HCT116 (cell line): ENCODE results near the gene STXBP5. TPM values are rescaled to one million over a fixed set of nuclear protein-coding genes. Genes with fewer than 3 reads are reported as not detected.

Experiments
- ATAC-seq: fragments of 200-7000 bp; cut with Tn5 transposase; 2 replicates; pipeline ENCODE4 v1.9.1; 2020; ENCODE audit warnings: mild to moderate bottlenecking, moderate library complexity
- BruUV-seq: library from RNA; stranded (reverse); fragments of 400-500 nt; replicated peaks from 2 replicates; lab custom pipeline; 2021; lab: Mats Ljungman, UMichigan
- CTCF ChIA-PET: fragments of 300-600 bp; sonication (Branson Sonifier 250); formaldehyde crosslinking; loops from one replicate; lab custom pipeline; 2021; ENCODE audit warnings: antibody characterized with exemption; lab: Charles Lee
- POLR2A ChIA-PET: fragments of 300-600, 350-600 bp; sonication (Branson Sonifier 250); formaldehyde crosslinking; loops from one replicate; lab custom pipeline; 2021; ENCODE audit warnings: antibody characterized with exemption; lab: Charles Lee
- RAD21 ChIA-PET, 2 experiments: fragments of 300-600 bp; sonication (Branson Sonifier 250); formaldehyde crosslinking; loops; one replicate each; lab custom pipeline; 2023; ENCODE audit warnings: low total read pairs in 2 of 2; ENCODE audit not compliant: uncharacterized antibody in 2 of 2, unreplicated experiment in 2 of 2, low non-redundant PET in 1 of 2; lab: Charles Lee
- DNase-seq: peaks from one replicate; pipeline ENCODE4 v3.0.0-alpha.2; 2010; ENCODE audit warnings: low read depth, low spot score
- H2AFZ ChIP-seq: fragments of 200-600 bp; shearing (Covaris generic), sonication (generic); 2 replicates; pipeline ENCODE4 v1.6.1; 2017; ENCODE audit warnings: low read depth, mixed run types, mixed read lengths, antibody characterized with exemption, low read length; ENCODE audit not compliant: poor library complexity, severe bottlenecking
- H3K27ac ChIP-seq: 2 replicates; pipeline ENCODE4 v1.5.1; 2012; ENCODE audit warnings: low read depth, low read length
- H3K27me3 ChIP-seq: fragments of 200-600 bp; sonication (generic); 2 replicates; pipeline ENCODE4 v1.6.1; 2016; ENCODE audit warnings: mixed run types, low read length, mixed read lengths; ENCODE audit not compliant: insufficient read depth
- H3K36me3 ChIP-seq, 2 experiments: fragments of 200-500 bp in 1 of 2; fragments of 200-600 bp in 1 of 2; sonication (Bioruptor generic) in 1 of 2; sonication (generic) in 1 of 2; 2 replicates each; pipeline versions ENCODE4 v1.5.1 to v1.6.1; 2014 to 2016; ENCODE audit warnings: low read length in 2 of 2, inconsistent platforms in 1 of 2, mixed read lengths in 1 of 2, mixed run types in 1 of 2; ENCODE audit not compliant: insufficient read depth in 2 of 2, control insufficient read depth in 1 of 2
- H3K4me1 ChIP-seq, 2 experiments: fragments of 200-600 bp in 1 of 2; sonication (generic) in 1 of 2; 2 replicates each; pipeline versions ENCODE4 v1.5.1 to v1.6.1; 2012 to 2017; ENCODE audit warnings: low read length in 2 of 2, inconsistent platforms in 1 of 2, mild to moderate bottlenecking in 1 of 2, mixed read lengths in 1 of 2, mixed run types in 1 of 2, moderate library complexity in 1 of 2; ENCODE audit not compliant: insufficient read depth in 2 of 2, control insufficient read depth in 1 of 2
- H3K4me2 ChIP-seq: fragments of 200-600 bp; sonication (generic); 2 replicates; pipeline ENCODE4 v1.6.1; 2017; ENCODE audit warnings: mixed run types, low read length, mixed read lengths
- H3K4me3 ChIP-seq, 2 experiments: fragments of 200-600 bp in 1 of 2; sonication (generic) in 1 of 2; replicated peaks in 1 of 2; 2 replicates each; pipeline ENCODE4 v1.5.1; 2011 to 2016; ENCODE audit warnings: low read length in 2 of 2, control low read depth in 1 of 2, low read depth in 1 of 2, mild to moderate bottlenecking in 1 of 2, mixed read lengths in 1 of 2, mixed run types in 1 of 2
- H3K79me2 ChIP-seq: fragments of 200-600 bp; sonication (generic); 2 replicates; pipeline ENCODE4 v1.6.1; 2017; ENCODE audit warnings: mild to moderate bottlenecking, mixed run types, low read length, moderate library complexity, mixed read lengths; ENCODE audit not compliant: insufficient read depth
- H3K9ac ChIP-seq: fragments of 200-600 bp; sonication (generic); 2 replicates; pipeline ENCODE4 v1.6.1; 2016; ENCODE audit warnings: low read length, mixed read lengths
- H3K9me2 ChIP-seq: fragments of 200-600 bp; sonication (generic), shearing (Covaris generic); 2 replicates; pipeline ENCODE4 v1.6.1; 2017; ENCODE audit warnings: mixed run types, mild to moderate bottlenecking, moderate library complexity; ENCODE audit not compliant: insufficient read depth
- H3K9me3 ChIP-seq, 2 experiments: fragments of 200-500 bp in 1 of 2; fragments of 200-600 bp in 1 of 2; sonication (Bioruptor generic) in 1 of 2; sonication (generic) in 1 of 2; 2 replicates each; pipeline ENCODE4 v1.6.1; 2014 to 2017; ENCODE audit warnings: low read length in 2 of 2, mixed read lengths in 2 of 2, inconsistent platforms in 1 of 2, low read depth in 1 of 2, mild to moderate bottlenecking in 1 of 2, mixed run types in 1 of 2, moderate library complexity in 1 of 2; ENCODE audit not compliant: control insufficient read depth in 1 of 2, insufficient read depth in 1 of 2
- H4K20me1 ChIP-seq: fragments of 200-600 bp; sonication (generic), shearing (Covaris generic); 2 replicates; pipeline ENCODE4 v1.6.1; 2017; ENCODE audit warnings: mixed run types, mild to moderate bottlenecking, moderate library complexity; ENCODE audit not compliant: insufficient read depth
- EGR1 ChIP-seq: IDR thresholded peaks from 2 replicates; pipeline ENCODE4 v1.6.1; 2012; ENCODE audit warnings: low read depth
- EZH2phosphoT487 ChIP-seq: fragments of 200-600 bp; IDR thresholded peaks from 2 replicates; pipeline ENCODE4 v1.6.1; 2018; ENCODE audit warnings: antibody characterized with exemption, borderline replicate concordance
- FOSL1 ChIP-seq: IDR thresholded peaks from 2 replicates; pipeline ENCODE4 v1.6.1; 2012; ENCODE audit warnings: low read depth
- POLR2AphosphoS5 ChIP-seq: IDR thresholded peaks from 2 replicates; pipeline ENCODE4 v1.6.1; 2011; ENCODE audit warnings: mild to moderate bottlenecking, low read depth, low read length, moderate library complexity
- SP1 ChIP-seq: IDR thresholded peaks from 2 replicates; pipeline ENCODE4 v1.6.1; 2012; ENCODE audit warnings: low read depth
- SRF ChIP-seq: IDR thresholded peaks from 2 replicates; pipeline ENCODE4 v1.6.1; 2012; ENCODE audit warnings: low read depth
- TCF7L2 ChIP-seq: IDR thresholded peaks from 2 replicates; pipeline ENCODE4 v1.7.0; 2011; ENCODE audit warnings: borderline replicate concordance, inconsistent platforms; ENCODE audit not compliant: insufficient read depth, insufficient read length; ENCODE audit errors: extremely low read depth
- YY1 ChIP-seq: IDR thresholded peaks from 2 replicates; pipeline ENCODE4 v1.6.1; 2011; ENCODE audit warnings: low read length, low read depth, moderate library complexity, mild to moderate bottlenecking; ENCODE audit not compliant: insufficient replicate concordance; ENCODE audit errors: extremely low read depth
- ZFX ChIP-seq: fragments of 450-650 bp; IDR thresholded peaks from 2 replicates; pipeline ENCODE4 v1.6.1; 2017
- intact Hi-C: fragments of 100-400 bp; cut with micrococcal nuclease; formaldehyde crosslinking; loops from 2 replicates; pipeline ENCODE4 v1.10.0; 2022
- total RNA-seq: library from RNA; stranded (reverse); gene quantifications from one replicate; pipeline ENCODE4 v1.2.1, GENCODE V29; 2021; ENCODE audit not compliant: unreplicated experiment
- TF ChIP-seq, protein P1 (sequence below): IDR thresholded peaks from 2 replicates; pipeline ENCODE4 v1.6.1; 2012; ENCODE audit warnings: low read depth
- TF ChIP-seq, protein P2 (sequence below): IDR thresholded peaks from 2 replicates; pipeline ENCODE4 v1.6.1; 2012
- TF ChIP-seq, protein P3 (sequence below): IDR thresholded peaks from 2 replicates; pipeline ENCODE4 v1.6.1; 2011; ENCODE audit warnings: mild to moderate bottlenecking, low read length, moderate library complexity; ENCODE audit not compliant: insufficient replicate concordance; ENCODE audit errors: extremely low read depth

STXBP5 gene
- total RNA-seq, 1 experiment from 2014 or later: 12.6 TPM

DNA sequence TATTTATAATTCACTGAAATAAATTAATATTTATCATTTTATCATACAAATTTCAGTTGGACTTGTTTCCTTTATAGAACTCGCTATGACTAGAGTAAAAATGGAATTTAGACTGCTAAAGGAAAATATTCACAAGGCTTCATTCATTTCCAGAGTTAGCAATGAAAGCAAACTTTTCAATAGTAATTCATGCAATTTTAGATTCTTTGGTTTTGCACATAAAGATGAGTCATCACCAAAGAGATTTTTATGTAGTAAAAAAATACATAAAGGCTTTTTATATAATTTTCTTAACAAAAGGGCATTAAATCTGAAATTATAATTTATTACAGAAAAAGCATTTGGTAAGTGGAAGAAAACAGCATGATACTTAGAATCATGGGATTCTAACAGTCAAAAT, 37.2 kb upstream of the STXBP5 start:
- no peaks in the 10 kb centered on the region for H3K9me3 ChIP-seq
- no peak overlapping the region for H3K27ac ChIP-seq
- H2AFZ ChIP-seq: no peak overlapping the region
- intact Hi-C loops: no loop called here
- H3K79me2 ChIP-seq: no peaks in the 10 kb centered on the region
- H3K4me1 ChIP-seq: no peaks in the 10 kb centered on the region
- ATAC-seq (no peak), DNase-seq (no peak)
- ChIA-PET RAD21 (no interaction called here), CTCF (no interaction called here), POLR2A (no interaction called here)
- no peak overlapping the region for H3K4me2 ChIP-seq
- BruUV-seq: no TSS peak
- H3K9ac ChIP-seq: no peak overlapping the region
- H3K4me3 ChIP-seq: no peak overlapping the region
- H4K20me1 ChIP-seq: no peaks in the 10 kb centered on the region
- no peaks in the 10 kb centered on the region for H3K27me3 ChIP-seq
- H3K9me2 ChIP-seq: no peaks in the 10 kb centered on the region
- TF ChIP-seq EZH2phosphoT487: no peak
- no peak for TF ChIP-seq EGR1
- no peak for TF ChIP-seq FOSL1
- TF ChIP-seq SRF: no peak
- TF ChIP-seq, protein P1, sequence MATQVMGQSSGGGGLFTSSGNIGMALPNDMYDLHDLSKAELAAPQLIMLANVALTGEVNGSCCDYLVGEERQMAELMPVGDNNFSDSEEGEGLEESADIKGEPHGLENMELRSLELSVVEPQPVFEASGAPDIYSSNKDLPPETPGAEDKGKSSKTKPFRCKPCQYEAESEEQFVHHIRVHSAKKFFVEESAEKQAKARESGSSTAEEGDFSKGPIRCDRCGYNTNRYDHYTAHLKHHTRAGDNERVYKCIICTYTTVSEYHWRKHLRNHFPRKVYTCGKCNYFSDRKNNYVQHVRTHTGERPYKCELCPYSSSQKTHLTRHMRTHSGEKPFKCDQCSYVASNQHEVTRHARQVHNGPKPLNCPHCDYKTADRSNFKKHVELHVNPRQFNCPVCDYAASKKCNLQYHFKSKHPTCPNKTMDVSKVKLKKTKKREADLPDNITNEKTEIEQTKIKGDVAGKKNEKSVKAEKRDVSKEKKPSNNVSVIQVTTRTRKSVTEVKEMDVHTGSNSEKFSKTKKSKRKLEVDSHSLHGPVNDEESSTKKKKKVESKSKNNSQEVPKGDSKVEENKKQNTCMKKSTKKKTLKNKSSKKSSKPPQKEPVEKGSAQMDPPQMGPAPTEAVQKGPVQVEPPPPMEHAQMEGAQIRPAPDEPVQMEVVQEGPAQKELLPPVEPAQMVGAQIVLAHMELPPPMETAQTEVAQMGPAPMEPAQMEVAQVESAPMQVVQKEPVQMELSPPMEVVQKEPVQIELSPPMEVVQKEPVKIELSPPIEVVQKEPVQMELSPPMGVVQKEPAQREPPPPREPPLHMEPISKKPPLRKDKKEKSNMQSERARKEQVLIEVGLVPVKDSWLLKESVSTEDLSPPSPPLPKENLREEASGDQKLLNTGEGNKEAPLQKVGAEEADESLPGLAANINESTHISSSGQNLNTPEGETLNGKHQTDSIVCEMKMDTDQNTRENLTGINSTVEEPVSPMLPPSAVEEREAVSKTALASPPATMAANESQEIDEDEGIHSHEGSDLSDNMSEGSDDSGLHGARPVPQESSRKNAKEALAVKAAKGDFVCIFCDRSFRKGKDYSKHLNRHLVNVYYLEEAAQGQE: no peak
- TF ChIP-seq SP1: no peak
- TF ChIP-seq TCF7L2: no peak
- TF ChIP-seq ZFX: no peak
- TF ChIP-seq POLR2AphosphoS5: no peak
- TF ChIP-seq YY1: no peak
- TF ChIP-seq, protein P2, sequence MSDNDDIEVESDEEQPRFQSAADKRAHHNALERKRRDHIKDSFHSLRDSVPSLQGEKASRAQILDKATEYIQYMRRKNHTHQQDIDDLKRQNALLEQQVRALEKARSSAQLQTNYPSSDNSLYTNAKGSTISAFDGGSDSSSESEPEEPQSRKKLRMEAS: no peak
- TF ChIP-seq, protein P3, sequence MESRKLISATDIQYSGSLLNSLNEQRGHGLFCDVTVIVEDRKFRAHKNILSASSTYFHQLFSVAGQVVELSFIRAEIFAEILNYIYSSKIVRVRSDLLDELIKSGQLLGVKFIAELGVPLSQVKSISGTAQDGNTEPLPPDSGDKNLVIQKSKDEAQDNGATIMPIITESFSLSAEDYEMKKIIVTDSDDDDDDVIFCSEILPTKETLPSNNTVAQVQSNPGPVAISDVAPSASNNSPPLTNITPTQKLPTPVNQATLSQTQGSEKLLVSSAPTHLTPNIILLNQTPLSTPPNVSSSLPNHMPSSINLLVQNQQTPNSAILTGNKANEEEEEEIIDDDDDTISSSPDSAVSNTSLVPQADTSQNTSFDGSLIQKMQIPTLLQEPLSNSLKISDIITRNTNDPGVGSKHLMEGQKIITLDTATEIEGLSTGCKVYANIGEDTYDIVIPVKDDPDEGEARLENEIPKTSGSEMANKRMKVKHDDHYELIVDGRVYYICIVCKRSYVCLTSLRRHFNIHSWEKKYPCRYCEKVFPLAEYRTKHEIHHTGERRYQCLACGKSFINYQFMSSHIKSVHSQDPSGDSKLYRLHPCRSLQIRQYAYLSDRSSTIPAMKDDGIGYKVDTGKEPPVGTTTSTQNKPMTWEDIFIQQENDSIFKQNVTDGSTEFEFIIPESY: no peak
- H3K36me3 ChIP-seq: no peaks in the 10 kb centered on the region
